Umbilical cord (tissue), 2 donors: ENCODE measurements around the gene BBS1. TPM values are rescaled to one million over a fixed set of nuclear protein-coding genes. Genes with fewer than 3 reads are reported as not detected.
A peak's percentile ranks its signal among the peaks of the same experiment; 100 is the strongest.

Experiments
- DNase-seq: peaks from one replicate; pipeline ENCODE4 v3.0.0-alpha.2; 2015; ENCODE audit warnings: low spot score
- total RNA-seq: library from RNA; depleted of rRNA; stranded (reverse); fragments of >200 nt; gene quantifications from one replicate; pipeline ENCODE4 v1.2.3, GENCODE V29; 2014; ENCODE audit warnings: low replicate concordance; ENCODE audit not compliant: insufficient read depth

BBS1 gene
- total RNA-seq, 1 donor from 2014 or later: 18.1 TPM

- DNase-seq: no peak
These were observed 39.3 kb downstream of the BBS1 start for GRCh38 chr11:66549696-66550095.

DNA sequence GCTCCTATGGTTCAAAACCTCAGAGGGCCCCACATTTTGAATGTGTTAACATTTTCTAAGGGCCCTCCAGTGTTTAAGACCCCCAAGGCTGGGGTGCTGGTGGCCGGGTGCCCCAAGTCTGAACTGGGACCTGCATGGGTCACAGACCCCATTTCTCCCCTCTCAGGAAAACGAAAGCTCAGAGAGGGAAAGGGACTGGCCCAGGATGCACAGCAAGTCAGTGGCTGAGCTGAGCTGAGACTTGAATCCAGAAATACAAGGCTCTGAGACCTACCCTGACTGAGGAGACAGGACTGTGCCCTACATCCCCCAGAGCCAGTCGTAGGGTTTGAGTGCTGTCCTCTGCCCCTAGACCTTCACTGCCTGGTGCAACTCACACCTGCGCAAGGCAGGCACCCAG lies 40.5 kb downstream of the BBS1 start:
- no peak for DNase-seq

DNA sequence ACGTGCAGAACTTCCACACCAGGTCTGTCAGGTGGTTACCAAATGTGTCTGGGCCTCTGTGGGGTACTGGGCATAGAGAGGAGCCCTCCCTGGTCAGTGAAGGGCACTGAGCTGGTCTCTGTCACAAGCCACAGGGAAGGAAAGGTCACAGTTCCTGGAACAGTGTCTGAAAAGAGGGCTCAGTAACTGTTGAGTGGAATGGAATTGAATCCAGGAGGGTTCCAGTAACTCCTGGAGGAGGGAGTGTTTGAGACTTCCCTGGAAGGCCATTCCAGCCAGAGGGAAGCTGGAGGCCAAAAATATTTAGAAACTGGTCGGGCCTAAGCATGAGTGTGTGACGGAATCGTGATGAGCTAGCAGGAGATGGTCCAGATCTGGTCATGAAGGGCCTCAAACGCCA lies 44.2 kb downstream of the BBS1 start:
- DNase-seq: no peak

DNA sequence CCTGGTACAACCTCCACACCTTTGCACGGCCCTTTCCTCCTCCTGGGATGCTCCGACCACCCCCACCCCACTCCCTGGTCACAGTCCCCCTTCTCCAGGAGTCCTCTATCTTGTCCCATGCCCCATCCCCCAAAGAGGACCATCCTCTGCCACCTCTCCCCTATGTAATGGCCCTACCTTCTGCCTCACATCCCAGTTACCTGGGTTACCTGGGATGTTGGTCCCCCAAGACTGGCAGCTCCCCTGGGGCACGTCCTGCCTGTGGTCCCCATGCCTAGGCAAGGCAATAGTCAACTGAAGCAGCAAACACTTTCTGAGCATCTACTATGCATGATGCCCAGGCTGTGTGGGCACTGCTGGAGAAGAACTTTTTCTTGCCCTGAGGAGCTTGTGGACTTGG lies 45.0 kb downstream of the BBS1 start:
- no peak for DNase-seq

GRCh38 chr11:66556086-66556485 lies 45.7 kb downstream of the BBS1 start:
- no peak for DNase-seq

GRCh38 chr11:66557733-66558326 lies 47.4 kb downstream of the BBS1 start:
- no peak for DNase-seq

- no peak for DNase-seq
These were observed 48.9 kb downstream of the BBS1 start for GRCh38 chr11:66559142-66559865.

DNA sequence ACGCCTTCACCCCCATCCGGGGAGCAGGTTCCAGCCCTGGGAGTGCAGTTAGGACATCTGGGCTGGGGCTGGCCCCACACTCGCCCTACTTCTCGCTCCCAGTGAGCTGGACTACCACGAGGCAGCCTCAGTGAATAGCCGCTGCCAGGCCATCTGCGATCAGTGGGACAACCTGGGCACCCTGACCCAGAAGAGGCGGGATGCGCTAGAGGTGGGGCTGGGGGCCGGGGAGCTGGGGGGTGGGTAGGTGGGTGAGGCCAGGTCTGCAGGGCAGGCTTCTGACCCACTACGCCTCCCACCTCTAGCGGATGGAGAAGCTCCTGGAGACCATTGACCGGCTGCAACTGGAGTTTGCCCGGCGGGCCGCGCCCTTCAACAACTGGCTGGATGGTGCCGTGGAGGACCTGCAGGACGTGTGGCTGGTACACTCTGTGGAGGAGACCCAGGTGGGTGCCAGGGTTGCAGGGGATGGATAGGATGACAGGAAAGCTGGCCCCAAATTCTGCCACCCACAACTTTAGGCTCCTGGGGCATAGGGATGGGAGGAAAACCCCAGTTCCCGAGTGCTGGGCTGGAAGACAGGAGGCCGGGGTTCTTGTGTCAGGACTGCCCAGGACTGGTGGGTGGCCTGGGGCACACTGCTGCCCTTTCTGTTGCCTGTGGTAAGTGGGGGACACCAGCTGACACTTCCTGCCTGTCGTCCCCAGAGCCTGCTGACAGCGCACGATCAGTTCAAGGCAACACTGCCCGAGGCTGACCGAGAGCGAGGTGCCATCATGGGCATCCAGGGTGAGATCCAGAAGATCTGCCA lies 49.6 kb downstream of the BBS1 start:
- DNase-seq: no peak

DNA sequence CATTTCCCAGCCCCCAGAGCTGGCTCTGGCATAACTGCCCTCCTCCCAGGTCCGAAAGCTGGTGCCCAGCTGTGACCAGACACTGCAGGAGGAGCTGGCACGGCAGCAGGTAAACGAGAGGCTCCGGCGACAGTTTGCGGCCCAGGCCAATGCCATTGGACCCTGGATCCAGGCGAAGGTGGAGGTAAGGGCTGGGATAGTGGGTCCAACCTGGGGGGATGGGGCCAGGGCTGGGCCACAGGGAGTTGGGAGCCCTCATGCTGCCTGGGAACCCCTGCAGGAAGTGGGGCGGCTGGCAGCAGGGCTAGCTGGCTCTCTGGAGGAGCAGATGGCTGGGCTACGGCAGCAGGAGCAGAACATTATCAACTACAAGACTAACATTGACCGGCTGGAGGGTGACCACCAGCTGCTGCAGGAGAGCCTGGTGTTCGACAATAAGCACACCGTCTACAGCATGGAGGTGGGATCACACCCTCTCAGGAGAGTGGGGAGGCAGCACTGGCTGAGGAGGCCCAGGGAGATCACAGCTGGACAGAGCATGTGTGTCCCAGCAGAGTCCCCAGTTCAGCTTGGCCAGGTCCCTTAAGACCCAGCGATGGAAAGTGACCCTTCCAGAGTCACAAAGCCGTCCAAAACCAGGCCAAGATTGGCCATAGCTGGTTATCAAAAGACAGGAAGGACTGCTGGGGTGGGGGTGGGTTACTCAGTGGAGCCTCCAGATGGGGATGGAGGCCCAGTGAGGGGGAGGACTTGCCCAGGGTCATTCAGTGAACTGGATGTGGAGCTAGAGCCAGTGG lies 50.9 kb downstream of the BBS1 start:
- DNase-seq: no peak

GRCh38 chr11:66561975-66562248 lies 51.5 kb downstream of the BBS1 start:
- no peak for DNase-seq

DNA sequence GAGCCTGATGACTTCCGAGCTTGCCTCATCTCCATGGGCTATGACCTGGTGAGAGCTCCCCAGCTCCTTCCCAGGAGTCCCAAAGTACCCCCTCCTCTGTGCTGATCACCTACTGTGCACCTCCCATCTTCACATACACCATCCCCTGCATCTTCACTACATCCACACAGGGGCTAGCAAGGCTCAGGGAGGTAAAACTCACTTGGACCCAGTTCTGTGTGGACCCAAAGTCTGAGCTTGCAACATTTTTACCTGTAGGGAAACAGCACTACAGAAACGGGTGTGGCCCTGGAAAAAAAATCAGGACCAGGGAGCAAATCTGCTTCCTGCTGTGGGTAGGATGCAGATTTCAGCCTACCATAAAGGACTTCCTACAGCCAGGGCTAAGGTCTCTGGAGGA lies 51.8 kb downstream of the BBS1 start:
- no peak for DNase-seq

- DNase-seq: no peak
These were observed 52.6 kb downstream of the BBS1 start for GRCh38 chr11:66562907-66563583.

GRCh38 chr11:66563832-66564231 lies 53.4 kb downstream of the BBS1 start:
- DNase-seq: no peak

DNA sequence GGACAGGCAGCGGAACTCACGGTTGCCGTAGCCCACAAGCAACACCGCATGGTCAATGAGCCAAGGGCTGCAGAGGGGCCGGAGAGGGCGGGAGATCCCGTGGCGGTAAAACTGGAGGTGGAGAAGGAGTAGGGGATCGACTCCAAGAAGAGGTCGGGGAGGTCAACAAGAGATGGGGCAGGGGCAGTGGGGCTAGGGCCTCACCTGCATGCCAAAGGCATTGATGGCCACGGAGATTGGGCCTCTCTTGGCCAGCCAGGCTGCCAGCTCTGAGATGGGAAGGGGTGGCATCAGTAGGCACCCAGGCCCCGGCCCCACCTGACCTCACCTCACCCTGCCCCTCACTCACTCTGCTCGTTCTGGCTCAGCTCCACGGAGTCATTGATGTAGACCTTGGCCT lies 54.1 kb downstream of the BBS1 start:
- no peak for DNase-seq

DNA sequence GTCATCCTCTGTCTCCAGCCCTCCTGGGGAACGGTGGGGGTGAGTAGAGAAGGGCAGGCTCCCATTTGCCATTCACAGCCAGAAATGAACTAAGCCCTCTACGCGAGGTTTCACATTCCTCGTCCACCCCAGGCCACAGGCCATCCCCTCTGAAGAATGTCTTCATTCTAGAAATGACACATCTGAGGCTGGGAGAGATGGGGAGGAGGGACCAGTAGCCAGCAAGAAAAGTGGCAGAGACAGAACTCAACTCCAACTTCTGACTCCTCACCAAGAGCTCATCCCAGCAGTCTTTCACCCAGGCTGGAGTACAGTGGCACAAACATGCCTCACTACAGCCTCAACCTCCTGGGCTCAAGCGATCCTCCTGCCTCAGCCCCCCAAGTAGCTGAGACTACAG lies 54.5 kb downstream of the BBS1 start:
- DNase-seq: no peak

- no peak for DNase-seq
These were observed 55.8 kb downstream of the BBS1 start for GRCh38 chr11:66566221-66566620.

- no peak for DNase-seq
These were observed 57.3 kb downstream of the BBS1 start for GRCh38 chr11:66567787-66568123.

DNA sequence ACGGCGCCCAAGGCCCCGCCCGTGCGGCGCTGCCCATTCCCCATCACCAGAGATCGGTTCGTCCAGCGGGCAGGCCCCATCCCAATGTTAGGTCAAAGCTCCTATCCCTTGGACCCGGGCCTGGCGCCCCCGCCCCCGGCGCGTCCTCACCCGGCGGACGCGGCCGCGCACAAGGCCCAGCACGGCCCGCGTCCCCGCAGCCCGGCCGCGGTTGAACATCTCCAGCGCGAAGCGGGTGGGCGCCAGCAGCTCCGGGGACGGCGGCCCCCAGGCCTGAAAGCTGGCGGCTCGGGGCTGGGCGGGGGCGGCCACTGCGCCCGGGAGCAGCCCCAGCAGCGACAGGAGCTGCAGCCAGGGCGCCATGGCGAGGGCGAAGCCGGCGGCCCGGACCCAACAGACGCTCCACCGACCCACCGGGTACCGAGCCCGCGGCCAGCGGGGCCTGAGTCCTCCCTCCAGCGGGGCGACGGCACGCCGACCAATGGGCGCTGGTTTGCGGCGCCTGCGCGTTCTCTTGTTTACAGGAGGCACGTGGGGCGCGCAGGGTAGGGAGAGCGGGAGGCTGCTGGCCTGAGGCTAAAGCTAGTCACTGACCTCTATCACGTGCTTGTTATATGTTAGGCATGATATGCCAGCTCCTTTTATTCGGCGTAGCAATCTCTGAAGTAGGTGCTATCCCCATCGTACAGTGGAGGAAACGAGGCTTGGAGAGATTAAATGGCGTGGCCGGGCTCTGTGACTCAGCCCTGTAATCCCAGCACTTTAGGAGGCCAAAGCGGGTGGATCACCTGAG lies 57.9 kb downstream of the BBS1 start, which contains the start of gene CTSF:
CTSF (minus strand) TSS at position 483 of the 793 bp plus-strand sequence; CDS start at position 363, 120 bp downstream.
- peak; percentile 78 for DNase-seq

DNA sequence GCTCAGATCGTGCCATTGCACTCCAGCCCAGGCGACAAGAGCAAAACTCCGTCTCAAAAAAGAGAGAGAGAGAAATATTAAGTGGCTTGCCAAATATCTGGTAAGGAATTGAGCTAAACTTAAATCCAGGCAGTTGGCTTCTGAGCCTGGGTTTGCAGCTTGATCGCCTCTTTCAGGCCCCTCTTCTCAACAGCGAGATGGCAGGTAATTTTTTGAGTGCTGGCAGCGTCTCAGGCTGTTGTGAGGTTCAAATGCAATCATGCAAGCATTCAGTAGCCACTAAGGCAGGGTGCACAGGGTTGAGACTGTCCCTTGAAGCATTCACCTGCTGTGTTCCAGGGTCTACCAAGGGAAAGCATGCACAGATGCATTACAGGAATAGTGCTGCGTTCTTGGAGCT lies 58.6 kb downstream of the BBS1 start:
- DNase-seq: no peak

DNA sequence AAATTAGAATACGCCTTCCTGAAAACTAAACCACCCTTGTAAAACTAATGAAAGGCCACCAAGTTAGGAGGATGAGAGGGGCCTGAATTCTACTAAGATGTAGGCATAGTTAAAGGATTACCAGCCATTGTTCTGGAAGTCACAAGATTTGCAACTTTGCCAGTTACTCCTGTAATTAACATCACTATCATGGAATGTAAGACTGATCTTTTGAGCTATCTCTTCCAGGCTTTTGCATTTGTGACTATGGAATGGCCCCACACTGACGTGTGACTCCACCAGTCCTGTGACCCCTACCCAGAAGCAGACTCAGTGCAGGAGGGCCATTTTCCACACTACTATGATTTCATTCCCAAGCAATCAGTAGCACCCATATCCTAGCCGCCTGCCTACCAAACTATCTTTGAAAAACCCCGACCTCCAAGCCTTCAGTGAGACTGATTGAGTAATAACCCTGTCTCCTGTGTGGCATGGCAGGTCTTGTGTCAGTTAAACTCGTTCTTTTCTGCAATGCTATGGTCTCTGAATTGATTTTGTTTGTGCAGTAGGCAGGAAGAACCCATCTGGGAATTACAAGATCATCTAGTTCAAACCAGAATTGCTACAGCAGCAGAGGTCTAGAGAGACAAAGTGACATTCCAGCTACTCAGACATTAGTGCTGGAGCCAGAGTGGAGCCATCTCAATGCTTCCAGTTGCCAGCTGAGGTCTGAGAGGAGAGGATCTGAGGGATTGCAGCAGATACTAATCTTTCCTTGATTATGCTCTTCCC lies 59.8 kb downstream of the BBS1 start:
- no peak for DNase-seq
